Effector CD8-positive, alpha-beta T cell (primary cell): ENCODE data around the gene TEK.

ENCODE experiments used
- DNase-seq: peaks from one replicate; lab custom pipeline; 2025; lab: John Stamatoyannopoulos, UW

The TEK gene

GRCh38 chr9:27124151-27124550 is 15.1 kb downstream of the TEK start:
- DNase-seq: no peak

- DNase-seq: no peak
Observed at GRCh38 chr9:27125030-27125429, 16.0 kb downstream of the TEK start.

GRCh38 chr9:27125936-27126335 is 16.9 kb downstream of the TEK start:
- no peak for DNase-seq

- no peak for DNase-seq
Observed at GRCh38 chr9:27126670-27127069, 17.6 kb downstream of the TEK start.

- DNase-seq: no peak
Observed at GRCh38 chr9:27129221-27129620, 20.2 kb downstream of the TEK start.

- no peak for DNase-seq
Observed at GRCh38 chr9:27131731-27132130, 22.7 kb downstream of the TEK start.

GRCh38 chr9:27133817-27134216 is 24.8 kb downstream of the TEK start:
- no peak for DNase-seq

GRCh38 chr9:27142299-27142930 is 33.4 kb downstream of the TEK start:
- DNase-seq: no peak

- DNase-seq: no peak
Observed at GRCh38 chr9:27145143-27145542, 36.1 kb downstream of the TEK start.

- DNase-seq: no peak
Observed at GRCh38 chr9:27149651-27150050, 40.6 kb downstream of the TEK start.

- DNase-seq: no peak
Observed at GRCh38 chr9:27150746-27151406, 41.9 kb downstream of the TEK start.

- no peak for DNase-seq
Observed at GRCh38 chr9:27151693-27152404, 42.8 kb downstream of the TEK start.

GRCh38 chr9:27152405-27152718 is 43.3 kb downstream of the TEK start:
- no peak for DNase-seq

- DNase-seq: no peak
Observed at GRCh38 chr9:27154908-27155307, 45.9 kb downstream of the TEK start.

GRCh38 chr9:27157097-27157496 is 48.1 kb downstream of the TEK start:
- no peak for DNase-seq

GRCh38 chr9:27157736-27158135 is 48.7 kb downstream of the TEK start:
- DNase-seq: no peak

GRCh38 chr9:27160636-27161035 is 51.6 kb downstream of the TEK start:
- no peak for DNase-seq

- no peak for DNase-seq
Observed at GRCh38 chr9:27162045-27162444, 53.0 kb downstream of the TEK start.

GRCh38 chr9:27165068-27165467 is 56.0 kb downstream of the TEK start:
- DNase-seq: no peak

- no peak for DNase-seq
Observed at GRCh38 chr9:27165670-27166069, 56.6 kb downstream of the TEK start.

GRCh38 chr9:27168496-27168895 is 59.5 kb downstream of the TEK start:
- no peak for DNase-seq

GRCh38 chr9:27168951-27169350 is 59.9 kb downstream of the TEK start:
- no peak for DNase-seq

- no peak for DNase-seq
Observed at GRCh38 chr9:27176971-27177370, 67.9 kb downstream of the TEK start.
